Islet precursor cell (in vitro differentiated cells): Measurements from ENCODE around the gene HRH3.

Source experiments
- DNase-seq: peaks from one replicate; pipeline ENCODE4 v3.0.0-alpha.2; 2018

Gene HRH3

DNA sequence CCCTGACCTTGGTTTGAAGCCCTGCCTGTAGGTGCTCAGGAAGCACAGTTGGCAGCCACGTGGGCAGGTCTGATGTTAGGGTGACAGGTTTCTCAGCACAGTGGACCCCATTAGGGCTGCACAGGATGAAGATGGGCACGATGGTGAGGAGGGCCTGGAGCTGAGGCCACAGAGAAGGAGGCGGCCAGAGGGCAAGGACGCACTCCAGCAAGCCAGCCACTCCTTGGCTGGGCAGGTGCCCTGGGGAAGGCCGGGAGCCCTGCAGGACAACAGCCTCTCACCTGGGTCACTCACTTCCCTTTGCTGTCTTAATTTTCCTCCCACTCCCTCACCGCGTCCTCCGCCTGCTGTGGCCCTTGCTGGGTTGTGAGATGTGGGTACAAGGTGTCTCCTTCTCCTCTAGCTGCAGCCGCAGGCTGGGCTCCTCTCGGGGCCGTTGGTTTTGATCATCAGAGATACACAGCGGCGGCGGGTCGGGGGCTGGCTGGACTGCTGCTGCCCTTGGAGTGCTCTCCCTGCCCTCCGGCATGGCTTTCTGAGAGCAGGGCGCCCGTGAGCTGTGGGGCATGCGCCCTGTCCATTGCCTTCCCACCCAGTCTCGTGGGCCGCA, 23.9 kb upstream of the HRH3 start:
- DNase-seq: no peak

DNA sequence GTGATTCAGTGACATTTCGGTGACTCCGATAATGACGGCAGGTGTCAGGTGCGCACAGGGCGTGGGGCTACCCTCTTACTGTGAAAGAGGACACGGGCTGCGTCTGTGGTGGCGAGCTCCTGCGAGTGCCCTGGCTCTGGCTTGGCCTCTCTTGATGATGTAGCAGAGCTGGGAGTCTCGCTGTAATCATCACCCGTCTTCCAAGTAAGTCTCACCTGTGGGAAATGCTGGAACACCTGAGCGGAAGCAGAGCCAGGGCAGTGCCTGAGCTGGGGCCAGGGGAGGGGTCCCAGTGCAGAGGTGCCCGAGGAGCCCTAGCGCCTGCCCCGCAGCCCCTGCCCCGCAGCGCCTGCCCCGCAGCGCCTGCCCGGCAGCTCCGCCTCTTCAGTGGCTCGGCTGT, 23.0 kb upstream of the HRH3 start:
- no peak for DNase-seq

DNA sequence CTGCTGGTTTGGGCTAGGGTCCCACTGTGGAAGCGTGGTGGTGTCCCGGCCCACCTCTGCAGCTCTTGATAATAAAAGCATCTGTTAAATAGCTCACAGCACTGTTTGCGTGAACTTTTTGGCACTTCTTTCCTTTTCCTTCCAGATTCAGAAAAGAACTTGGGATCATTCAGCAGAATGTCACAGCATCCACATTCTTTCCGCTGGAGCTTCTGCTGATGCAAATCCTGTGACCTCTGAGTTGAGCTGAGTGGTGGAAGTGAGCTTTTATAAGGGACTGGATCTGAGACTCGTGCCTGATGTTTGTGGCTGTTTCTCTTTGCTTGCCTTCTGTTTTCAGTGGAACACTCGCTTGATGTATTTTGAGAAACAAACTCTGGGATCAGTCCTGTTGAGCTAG, 22.1 kb upstream of the HRH3 start:
- no peak for DNase-seq

DNA sequence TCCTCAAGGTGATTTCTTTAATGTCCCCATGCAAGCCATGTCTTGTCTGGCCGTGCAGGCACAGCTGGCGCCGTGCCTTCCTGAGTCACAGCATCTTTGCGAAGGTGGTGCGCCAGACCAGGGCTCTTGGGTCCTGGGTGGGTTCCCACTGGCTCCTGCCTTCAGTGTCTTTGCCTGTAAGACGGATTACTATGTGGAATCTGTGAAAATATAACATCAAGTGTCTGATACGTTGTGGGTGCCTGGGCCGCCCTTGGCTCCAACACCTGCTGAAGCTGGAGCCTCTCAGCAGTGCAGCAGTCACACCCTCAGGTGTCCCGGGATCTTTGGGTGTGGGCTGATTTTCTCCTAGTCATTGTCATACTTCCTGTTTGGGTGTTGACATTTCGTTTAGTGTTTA, 21.4 kb upstream of the HRH3 start:
- DNase-seq: no peak

DNA sequence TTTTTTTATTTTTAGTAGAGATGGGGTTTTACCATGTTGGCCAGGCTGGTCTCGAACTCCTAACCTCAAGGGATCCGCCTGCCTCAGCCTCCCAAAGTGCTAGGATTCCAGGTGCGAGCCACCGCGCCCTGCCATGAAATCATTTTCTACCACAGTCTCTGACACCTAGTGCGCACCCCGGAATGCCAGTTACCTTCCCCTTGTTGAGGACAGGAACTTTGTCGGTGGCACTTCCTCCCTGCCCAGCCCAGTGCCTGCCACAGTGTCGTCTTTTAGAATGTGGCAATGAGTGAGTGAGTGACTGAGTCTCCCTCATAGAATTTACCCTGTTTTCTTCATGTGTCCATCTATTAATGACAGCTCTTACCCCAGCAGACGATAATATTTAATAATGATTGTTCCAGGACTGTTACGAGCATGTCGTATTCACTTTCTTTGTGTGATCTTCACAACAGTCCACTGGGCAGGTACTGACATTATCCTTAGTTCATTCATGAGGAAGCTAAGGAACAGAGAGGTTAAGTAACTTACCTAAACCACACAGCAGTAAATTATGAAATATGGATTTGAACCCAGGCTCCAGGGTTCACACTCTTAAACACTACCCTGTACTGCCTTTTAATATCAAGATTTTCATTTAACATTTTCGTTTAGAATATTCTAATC, 20.1 kb upstream of the HRH3 start:
- DNase-seq: no peak

DNA sequence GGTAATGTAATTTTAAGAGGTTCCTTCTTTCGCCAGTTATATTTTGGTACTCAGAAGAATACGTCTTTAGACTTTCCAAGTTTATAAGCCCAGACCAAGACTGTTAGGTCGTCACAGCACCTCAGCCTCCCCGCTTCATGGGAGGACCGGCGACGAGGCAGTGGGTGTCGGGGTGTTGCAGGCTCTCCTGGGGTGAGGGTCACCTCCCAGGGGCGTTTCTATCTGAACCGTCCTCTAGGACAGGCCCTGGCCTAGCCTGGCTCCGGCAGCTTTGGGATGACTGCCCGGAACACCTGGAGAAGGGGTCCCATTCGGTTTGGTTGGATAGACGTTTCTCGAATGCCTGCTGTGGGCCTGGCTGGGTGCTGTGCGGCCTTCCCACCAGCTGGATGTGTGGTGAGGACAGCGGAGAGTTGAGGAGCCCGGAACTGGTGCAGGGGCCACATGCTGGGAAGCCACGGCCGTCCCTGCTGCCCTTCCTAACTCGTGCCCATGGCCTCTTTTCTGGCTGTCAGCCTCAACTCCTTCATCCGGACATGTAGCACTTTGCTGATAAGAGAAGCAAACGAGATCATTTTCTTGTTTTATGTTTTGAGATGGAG, 19.3 kb upstream of the HRH3 start:
- DNase-seq: no peak

DNA sequence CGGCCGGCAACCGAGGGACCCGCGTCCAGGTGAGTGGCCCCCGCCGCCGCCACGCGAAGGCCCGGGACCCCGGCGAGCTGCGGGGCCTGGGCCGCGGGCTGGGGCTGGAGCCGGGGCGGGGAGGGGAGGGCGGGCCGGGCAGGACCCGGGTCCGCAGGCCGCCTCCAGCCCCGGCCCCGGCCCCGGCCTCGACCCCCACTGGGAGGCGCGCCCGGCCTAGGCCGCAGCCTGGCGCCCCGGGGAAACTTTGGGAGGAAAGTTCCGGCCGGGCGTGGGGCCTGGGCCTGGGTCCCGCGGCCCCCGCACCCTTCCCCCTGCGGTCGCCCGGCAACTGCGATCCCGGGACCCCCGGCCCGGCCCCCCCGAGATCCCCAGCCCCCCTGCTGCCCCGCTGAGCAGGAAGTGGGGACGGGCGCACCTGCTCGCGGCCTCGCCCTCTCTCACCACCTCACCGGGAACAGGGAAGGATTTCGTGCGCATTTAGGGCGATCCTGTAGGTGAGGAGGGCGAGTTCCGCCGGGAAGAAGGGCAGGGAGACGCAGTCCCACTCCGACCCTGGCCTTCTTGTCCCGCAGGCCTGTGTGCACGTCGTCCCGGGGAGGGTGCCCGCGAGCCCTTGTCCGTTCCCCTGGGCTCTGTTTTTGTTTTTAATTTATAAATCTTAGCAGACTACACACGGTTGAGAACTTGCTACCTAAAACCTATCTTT, 18.6 kb upstream of the HRH3 start:
- no peak for DNase-seq

DNA sequence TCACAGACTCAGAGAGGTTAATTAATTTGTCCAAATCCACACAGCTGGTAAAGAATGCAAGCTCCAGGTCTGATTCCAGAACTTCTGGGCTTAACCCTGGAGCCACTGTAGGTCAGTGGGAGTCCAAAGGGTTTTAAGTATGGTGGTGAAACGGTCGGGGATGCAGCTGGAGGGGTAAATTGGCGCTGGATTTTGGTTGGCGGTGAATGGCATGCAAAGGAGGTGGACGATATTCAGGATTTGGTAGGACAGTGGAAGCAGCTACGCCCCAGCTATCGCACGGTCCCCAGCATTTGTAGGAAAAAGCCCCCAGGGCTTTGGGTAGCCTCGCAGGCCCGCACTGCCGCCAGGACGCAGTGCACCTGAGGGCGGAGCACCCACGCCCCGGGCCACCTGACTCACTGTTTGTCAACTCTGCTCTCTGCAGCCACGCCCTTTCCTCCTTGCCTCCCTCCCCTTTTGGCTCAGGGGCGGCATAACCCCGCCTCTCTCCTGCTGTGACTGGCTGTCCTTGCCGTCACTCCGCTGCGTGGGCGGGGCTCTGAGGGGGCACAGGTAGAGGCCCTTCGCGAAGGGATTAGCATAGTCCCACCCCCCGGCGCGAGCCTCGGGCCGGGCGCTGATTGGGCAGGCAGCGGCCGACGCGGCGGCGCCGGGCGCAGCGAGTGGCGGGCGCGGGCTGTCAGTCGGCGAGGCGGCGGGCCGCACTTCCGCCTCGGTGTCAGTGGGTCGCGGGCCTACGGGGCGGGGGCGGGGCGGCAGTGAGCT, 17.9 kb upstream of the HRH3 start, which contains the start of gene OSBPL2:
Gene OSBPL2, plus strand, starts transcription at position 721 of the 768 bp plus-strand sequence. CDS start 17,664 bp downstream, outside the sequence.
- DNase-seq: peak; percentile 100

DNA sequence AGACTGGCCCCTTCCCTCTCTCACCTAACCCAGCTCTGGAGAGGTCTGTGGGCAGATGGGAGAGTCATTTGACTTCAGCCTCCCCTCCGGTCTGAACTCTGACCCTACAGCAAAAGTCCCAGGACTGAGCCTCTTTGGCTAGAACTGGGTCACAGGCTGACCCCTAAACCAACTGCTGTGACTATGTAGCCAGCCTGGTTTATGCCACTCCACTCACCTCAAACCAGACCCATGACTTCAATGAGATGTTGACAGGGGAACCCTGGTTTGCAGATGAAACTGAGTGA, 17.4 kb upstream of the HRH3 start:
- DNase-seq: no peak

DNA sequence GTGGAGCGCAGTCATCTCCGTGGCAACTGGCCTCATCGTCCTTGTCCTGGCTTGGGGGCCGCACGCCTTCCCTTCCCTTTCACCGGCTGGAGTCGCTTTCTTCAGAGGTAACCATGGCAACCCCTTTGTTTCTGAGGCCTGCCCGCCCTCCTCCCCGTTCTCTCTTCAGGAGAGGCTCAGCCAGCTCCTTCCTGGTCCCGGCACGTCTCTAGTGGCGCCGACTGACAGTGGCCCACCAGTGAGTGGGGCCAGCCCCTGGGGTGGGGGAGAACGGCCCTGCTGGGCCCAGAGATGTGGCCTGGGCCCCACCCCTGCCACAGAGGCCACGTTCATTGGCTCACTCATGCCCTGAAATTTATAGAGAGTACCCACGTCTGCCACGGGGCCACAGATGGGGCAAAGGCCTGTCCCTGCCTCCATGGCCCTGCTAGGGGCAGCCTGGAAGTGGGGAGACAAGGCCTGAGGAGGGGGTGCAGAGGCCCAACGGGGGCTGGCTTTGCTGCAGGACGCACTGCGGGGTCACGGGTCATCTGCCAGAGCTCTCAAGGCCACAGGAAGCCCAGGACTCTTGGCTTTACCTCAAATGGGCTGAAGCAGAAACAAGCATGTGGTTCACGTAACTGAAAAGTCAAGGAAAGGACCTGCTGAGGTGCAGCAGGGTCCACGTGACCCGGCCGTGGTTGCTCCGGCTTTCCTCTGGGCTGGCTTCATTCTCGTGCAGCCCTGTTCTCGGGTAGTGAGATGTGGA, 16.9 kb upstream of the HRH3 start:
- no peak for DNase-seq

DNA sequence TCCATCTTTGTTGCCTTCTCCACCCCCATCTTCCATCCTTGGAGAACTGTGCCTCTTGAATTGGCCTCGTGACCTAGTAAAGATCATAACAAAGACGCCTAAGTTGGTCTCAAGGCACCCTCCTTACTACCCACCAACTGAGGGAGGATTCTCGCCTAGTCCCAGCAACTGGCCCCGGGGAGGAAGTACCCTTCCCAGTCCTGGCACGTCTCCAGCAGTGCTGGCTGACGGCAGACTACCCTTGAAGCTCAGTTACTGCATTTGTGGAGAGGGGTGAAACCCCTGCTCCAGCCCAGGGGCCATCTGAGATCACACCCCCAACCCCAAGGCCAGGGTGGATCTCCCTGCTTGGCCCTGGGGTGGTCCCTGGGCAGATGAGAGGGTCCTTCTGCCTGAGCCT, 16.1 kb upstream of the HRH3 start:
- no peak for DNase-seq

DNA sequence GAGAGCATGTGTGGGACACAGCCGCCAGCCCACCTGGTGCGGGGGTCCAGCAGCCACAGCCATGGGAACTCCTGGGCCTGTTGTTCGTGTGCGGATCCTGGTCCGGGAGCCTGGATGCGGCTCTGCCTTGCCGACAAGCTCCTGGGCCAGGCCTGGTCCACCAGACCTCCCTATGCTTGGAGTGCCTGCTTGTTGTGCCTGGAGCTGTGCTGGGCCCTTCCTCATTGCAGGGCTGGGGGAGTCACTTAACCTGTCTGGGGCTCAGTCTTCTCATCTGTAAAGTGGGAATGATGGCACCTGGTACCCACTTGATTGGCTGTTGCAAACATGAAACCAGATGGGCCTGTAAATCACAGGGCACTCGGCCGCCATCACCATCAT, 15.7 kb upstream of the HRH3 start:
- DNase-seq: no peak

DNA sequence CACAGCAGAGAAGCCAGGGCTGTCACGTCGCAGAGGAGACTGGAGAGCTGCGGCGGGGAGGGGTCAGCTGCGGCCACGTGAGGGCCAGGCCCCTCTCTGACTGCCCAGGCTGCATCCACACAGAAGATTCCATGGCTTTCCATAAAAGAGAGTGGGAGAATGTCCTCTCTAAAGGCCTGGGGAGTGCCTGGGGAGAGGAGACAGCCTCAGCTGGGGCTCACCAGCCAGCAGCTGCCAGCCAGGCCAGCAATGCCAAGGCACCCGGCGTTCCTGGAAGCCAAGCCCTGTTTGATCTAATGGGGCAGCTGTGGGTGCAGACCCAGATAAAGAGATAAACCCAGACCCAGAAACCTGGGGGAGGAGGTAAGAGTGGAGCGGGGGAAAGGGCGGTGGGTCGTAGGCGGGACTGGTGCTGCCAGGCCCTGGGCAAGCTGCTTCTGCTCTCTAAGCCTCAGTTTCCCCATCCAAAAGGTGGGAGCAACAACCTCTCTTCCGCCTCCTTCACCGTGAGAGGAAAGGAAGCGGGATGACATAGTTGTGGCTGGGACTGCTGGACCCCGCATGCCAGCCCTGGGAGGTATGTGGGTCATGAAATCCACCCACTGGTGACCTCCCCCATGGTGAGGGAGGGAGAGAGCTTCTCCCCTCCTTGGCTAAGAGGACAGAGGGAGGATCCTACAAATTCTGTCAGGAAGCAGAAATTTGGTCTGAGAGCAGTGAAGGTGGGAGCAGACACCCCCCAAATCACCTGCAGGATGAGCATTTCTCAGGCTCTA, 15.1 kb upstream of the HRH3 start:
- no peak for DNase-seq

DNA sequence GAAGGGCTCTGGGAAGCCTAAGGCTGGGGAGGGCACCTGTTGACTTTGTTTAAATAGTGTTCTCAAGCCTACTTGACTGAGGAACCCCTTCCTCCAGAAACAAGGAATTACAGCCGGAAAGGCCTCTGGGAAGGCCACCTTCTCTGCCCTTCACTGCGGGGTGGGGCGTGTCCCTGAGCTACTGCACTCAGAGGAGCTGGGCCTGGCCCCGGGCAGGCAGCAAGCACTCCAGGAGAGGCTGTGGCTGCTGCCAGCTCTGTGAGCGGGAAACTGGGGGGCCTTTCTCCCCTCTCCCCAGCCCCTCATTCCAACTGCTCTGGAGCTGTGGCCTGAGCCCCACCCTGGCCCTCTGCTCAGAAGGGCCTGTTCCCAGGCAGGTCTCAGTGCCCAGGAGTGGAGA, 14.3 kb upstream of the HRH3 start:
- no peak for DNase-seq

DNA sequence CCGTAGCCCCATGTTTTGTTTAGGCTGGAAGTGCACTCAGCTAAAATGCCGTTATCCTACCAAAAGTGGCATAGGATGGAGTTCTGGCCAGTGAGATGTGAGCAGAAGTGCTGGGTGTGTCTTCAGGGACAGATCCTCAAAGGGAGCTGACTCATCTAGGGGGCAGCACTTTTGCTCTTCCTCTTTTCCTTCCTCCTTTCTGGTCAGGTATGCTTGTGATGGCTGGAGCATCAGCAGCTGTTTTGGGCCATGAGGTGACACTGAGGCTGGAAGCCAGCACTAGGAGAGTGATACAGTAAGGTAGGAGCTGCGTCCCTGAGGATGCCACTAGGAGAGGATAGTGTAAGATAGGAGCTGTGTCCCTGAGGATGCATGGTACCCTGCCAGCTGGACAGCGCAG, 13.6 kb upstream of the HRH3 start:
- no peak for DNase-seq

DNA sequence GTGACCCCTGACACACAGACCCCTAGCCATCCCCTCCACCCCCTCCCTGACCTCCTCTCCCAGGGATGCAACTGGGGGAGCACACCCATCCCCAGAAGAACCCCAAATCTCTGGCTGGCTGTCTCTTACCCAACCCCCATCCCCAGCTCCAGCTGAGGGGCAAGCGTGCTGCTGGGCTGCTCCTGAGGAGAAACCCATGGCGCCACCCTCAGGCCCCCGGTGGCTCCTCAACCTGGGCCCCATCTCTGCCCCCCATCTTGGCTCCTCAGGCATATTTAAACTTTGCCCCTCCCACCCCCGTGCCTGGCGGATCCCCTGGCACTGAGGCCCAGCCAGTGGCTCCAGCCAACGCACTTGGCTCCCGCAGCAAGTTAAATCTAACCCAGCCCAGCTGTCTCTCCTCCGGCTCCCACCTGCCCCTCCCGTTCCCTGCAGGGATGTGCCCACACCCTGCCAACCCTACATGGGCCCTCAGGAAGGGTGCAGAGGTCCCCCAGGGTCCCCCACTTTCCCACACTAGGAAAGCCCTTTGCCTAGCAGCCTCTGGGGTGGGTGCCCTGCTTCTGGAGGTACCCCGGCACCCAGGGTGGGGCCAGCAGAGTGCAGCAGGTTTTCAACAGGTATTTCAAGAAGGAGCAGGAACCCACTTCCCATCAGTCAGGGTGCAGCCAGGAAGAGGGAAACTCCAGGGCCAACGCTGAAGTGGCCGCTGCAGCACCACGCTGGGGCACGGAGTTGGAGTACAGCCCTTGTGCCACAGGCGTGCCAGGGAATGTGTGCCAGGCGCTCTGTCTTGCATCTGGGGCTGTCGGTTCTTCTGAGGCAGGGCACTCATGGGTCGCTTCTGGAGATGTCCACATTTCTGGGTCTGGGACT, 12.9 kb upstream of the HRH3 start:
- DNase-seq: no peak

DNA sequence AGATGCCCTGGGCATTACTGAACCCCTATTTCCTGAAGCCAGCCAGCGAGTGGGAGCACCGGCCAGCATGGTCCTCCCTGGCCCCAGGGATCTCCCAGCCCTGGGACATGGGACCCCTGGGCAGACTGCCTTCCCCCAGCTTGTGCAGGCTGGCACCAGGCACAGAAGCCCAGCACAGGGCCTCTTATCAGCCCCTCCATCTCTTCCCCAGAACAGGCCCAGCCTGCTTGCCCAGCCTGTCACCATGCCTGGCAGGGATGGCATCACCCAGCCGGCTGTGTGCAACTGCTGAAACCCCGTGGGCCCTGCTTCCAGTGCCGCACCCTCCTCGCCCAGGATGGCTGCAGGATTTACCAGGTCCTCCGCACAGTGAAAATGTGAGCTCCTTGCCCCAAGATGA, 12.1 kb upstream of the HRH3 start:
- DNase-seq: no peak

DNA sequence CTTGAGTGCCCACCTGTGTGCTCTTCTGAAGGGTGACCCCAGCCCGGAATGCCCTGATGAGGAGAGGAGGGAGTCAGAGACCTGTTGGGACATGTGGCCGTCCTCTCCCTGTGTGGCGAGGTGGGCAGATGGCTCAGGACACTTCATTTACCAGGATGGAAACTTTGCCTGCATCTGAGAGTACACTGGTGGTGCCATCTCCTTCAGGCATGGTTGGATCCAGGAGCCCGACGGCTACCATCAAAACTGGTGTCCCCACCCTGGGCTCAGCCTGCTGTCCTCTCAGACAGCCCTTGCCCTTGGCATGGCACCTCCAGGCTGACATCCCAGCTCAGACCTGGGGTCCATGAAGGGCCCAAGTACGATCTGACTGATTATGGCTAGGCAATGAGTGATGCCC, 11.2 kb upstream of the HRH3 start:
- no peak for DNase-seq

DNA sequence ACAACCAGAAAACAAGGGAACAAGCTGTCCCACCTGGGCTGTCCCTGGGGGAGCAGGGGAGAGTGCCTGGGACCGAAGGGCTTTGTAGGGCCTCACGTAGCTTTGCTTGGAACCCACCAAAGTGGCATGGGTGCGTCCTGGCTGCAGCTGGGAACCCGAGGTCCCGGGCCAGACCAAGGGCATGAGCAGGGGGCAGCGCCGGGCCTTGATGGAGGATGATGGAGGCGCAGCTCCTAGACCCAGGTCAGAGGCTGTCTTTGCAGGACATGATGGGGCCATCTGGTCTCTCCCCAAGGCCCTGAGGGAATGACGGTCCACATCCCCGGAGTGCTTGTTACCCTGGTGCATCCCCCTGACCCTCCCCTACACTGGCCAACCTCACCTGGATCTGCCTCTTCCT, 10.6 kb upstream of the HRH3 start:
- DNase-seq: no peak

DNA sequence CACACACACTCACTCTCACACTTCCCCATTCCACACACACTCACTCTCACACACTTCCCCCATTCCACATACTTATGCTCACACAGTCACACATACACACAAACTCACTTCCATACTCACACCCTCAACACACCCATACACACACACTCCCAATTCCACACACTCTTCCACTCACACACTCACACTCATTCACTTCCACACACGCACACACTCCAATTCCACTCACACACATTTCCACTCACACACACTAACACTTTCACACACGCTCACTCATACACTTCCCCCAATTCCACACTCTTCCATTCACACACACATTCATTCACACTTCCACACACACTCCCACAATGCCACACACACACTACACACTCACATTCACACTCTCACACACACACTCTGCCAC, 10.2 kb upstream of the HRH3 start:
- DNase-seq: no peak

DNA sequence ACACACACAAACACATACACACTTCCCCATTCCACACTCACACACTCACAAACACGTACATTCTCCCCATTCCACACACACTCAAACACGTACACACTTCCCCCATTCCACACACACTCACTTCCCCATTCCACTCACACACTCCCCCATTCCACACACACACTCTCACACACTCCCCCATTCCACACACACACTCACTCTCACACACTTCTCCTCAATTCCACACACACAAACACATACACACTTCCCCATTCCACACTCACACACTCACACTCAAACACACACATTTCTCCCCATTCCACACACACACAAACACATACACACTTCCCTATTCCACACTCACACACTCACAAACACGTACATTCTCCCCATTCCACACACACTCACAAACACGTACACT, 9.6 kb upstream of the HRH3 start:
- no peak for DNase-seq
